ENCODE measurements around the gene SIL1.

The SIL1 gene

GRCh38 chr5:138974227-138975063 lies 223.7 kb downstream of the SIL1 start:
- no peak for DNase-seq

GRCh38 chr5:138972836-138973235 lies 225.3 kb downstream of the SIL1 start:
- no peak for DNase-seq

GRCh38 chr5:138972230-138972629 lies 225.9 kb downstream of the SIL1 start:
- DNase-seq: no peak

GRCh38 chr5:138969323-138970002 lies 228.7 kb downstream of the SIL1 start:
- DNase-seq: no peak

GRCh38 chr5:138968601-138969000 lies 229.6 kb downstream of the SIL1 start:
- DNase-seq: no peak

DNA sequence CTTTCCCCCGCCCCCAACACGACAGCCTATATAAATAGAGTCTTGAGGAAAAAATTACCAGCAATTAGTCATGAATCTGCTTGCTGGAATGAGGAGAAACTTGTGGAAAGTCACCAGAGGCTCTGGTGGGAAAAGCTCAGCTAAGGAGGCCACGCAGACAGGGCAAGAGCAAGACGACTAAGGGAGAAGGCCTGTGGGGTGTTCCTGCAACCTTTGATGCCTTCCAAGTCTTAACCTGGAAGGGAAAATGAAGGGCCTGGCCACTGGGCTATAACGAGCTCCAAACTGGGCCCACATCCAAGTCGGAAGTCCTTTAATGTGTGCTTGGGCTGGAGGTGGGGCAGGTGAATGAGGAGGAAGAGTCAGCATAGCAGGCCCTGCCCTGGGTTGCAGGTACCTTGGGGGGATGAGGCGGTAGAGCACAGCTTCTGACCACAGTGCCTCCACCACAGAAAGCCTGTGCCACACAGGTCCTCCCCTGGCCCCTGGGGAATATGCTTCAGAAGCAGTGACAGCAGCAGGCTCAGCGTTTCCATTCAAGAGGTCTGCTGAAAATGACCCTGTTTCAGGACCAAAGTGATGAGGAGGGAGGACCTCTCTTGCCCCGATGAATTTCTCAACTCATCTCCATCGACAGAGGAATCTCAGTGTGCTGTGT lies 230.2 kb downstream of the SIL1 start:
- no peak for DNase-seq

- no peak for DNase-seq
Measured at GRCh38 chr5:138966236-138966985, 231.8 kb downstream of the SIL1 start.

GRCh38 chr5:138965626-138966025 lies 232.5 kb downstream of the SIL1 start:
- DNase-seq: no peak

GRCh38 chr5:138964647-138965201 lies 233.4 kb downstream of the SIL1 start:
- DNase-seq: no peak

- DNase-seq: no peak
Measured at GRCh38 chr5:138963763-138964371, 234.3 kb downstream of the SIL1 start.

GRCh38 chr5:138962614-138963370 lies 235.4 kb downstream of the SIL1 start:
- no peak for DNase-seq

DNA sequence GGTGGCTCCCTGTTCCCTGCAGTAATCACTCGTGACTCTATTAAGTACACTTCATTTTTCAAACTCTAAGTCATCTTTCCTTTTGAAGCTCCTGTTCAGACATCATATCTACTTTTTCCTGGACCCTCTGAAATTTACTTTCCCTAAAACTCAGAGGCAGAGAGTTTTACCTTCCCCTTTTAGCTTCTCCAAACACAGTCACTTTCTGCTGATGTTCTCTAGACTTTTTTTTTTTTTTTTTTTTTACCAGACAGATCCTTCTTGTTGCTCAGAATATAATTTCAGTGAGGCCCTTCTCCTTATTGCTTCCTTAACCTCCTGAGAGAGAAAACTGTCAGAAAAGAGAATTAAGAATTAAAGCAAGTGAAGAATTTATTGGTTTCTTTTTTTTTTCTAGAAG lies 236.4 kb downstream of the SIL1 start:
- DNase-seq: no peak

- no peak for DNase-seq
Measured at GRCh38 chr5:138961221-138961620, 236.9 kb downstream of the SIL1 start.

- no peak for DNase-seq
Measured at GRCh38 chr5:138960145-138960692, 237.9 kb downstream of the SIL1 start.

- no peak for DNase-seq
Measured at GRCh38 chr5:138956801-138957200, 241.4 kb downstream of the SIL1 start.

DNA sequence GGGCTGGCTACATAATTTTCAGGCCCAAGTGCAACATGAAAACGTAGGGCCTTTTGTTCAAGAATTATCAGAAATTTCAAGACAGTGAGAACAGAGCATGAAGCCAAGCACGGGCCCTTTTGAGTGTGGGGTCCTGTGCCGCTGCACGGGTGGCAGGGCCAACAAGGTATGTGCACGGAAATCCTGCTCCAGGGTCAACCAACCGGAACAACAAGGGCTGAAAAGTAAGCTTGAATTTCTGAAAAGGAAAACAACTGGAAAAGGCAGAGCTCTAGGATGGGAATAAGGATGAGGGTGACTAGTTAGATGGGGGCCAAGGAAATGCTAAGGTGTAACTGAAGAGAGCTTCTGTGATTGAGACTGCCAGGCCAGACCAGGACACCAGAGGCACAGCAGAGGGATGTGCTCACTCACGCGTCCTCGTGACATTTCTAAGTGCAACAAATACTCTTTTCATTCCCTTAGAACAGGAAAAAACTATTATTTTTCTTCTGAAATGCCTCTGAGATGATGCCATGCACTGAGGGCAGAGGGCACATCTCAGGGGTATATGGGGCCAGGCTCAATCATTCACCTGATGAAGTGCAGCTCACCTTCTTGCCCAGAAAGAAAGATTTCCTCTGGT lies 242.4 kb downstream of the SIL1 start:
- no peak for DNase-seq

DNA sequence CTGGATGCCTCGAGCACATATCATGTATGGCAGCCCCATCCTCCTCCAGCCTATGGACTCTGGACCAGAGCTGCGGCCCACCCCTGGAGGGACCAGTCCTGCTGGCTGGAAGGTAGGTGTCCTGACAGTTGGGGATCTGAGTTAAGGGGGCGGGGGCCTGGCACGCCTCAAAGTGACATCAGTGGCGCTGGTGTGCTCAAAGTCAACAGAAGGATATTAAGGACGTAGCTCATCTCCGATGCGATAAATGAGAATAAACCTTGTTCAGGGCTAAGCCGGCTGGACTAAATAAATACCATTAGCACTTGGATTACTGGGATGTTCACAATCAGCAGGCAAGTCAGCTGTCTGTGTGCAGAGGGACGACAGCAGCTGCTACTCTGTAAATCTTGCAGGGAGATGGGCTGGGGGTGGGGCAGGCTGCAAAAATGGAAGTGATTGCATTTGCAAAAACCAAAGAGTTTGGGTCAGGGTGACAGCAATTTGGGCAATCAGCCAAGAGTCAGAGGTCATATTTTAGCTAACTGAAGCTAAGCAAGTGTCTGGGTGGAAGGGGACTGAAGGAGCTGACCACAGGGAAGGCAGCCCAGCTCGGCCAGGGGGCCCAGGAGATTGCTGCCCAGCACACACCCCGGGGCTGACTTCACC lies 243.0 kb downstream of the SIL1 start:
- DNase-seq: no peak

- DNase-seq: no peak
Measured at GRCh38 chr5:138954257-138955012, 243.7 kb downstream of the SIL1 start.

Data from activated CD8-positive, alpha-beta memory T cell treated with anti-CD3 and anti-CD28 coated beads, Interleukin-2, amount 50 U/mL, for 4 hours (primary cell).